Stimulated activated CD8-positive, alpha-beta memory T cell treated with anti-CD3 and anti-CD28 coated beads, Interleukin-15, amount 100 ng/mL, for 48 hours (primary cell): ENCODE measurements around the gene CXCR4.

Experiments used
- DNase-seq, 2 donors: peaks; one replicate each; pipeline ENCODE4 v3.0.0-alpha.2; 2020; ENCODE audit warnings: low read depth in 2 of 2

CXCR4 gene

GRCh38 chr2:136117909-136118818 is at the start of gene CXCR4:
TSS of gene CXCR4 (minus strand) at chr2:136118149. CDS start at chr2:136118060, 89 bp downstream.
- peak; percentile 70 to 79 for DNase-seq

GRCh38 chr2:136164280-136164776 is 46.4 kb upstream of the CXCR4 start:
- DNase-seq = no peak

GRCh38 chr2:136162438-136162837 is 44.5 kb upstream of the CXCR4 start:
- no peak for DNase-seq

- DNase-seq = no peak
Observed at GRCh38 chr2:136156411-136156810, 38.5 kb upstream of the CXCR4 start.

- no peak for DNase-seq
Observed at GRCh38 chr2:136154384-136154783, 36.4 kb upstream of the CXCR4 start.

GRCh38 chr2:136151021-136151971 is 33.3 kb upstream of the CXCR4 start:
- DNase-seq = no peak

- no peak for DNase-seq
Observed at GRCh38 chr2:136149011-136149410, 31.1 kb upstream of the CXCR4 start.

GRCh38 chr2:136146564-136146963 is 28.6 kb upstream of the CXCR4 start:
- DNase-seq = no peak

GRCh38 chr2:136143603-136144451 is 25.9 kb upstream of the CXCR4 start:
- no peak for DNase-seq

- no peak for DNase-seq
Observed at GRCh38 chr2:136141510-136142149, 23.7 kb upstream of the CXCR4 start.

GRCh38 chr2:136139631-136140030 is 21.7 kb upstream of the CXCR4 start:
- DNase-seq = no peak

GRCh38 chr2:136137982-136138381 is 20.0 kb upstream of the CXCR4 start:
- no peak for DNase-seq

- DNase-seq = no peak
Observed at GRCh38 chr2:136136931-136137330, 19.0 kb upstream of the CXCR4 start.

- DNase-seq = peak; percentile 37 to 41
Observed at GRCh38 chr2:136135921-136136906, 18.3 kb upstream of the CXCR4 start.

GRCh38 chr2:136135462-136135861 is 17.5 kb upstream of the CXCR4 start:
- no peak for DNase-seq

- DNase-seq = peak; percentile 40 to 47
Observed at GRCh38 chr2:136134126-136134525, 16.2 kb upstream of the CXCR4 start.

GRCh38 chr2:136133586-136133985 is 15.6 kb upstream of the CXCR4 start:
- DNase-seq = no peak

GRCh38 chr2:136133176-136133575 is 15.2 kb upstream of the CXCR4 start:
- DNase-seq = no peak

GRCh38 chr2:136132825-136133155 is 14.8 kb upstream of the CXCR4 start:
- no peak for DNase-seq
